ENCODE data around the gene CGREF1. TPM values are rescaled to one million over a fixed set of nuclear protein-coding genes. Genes with fewer than 3 reads are reported as not detected.

Gene CGREF1
- total RNA-seq, 4 donors from 2014 or later: 2.6 to 6.1 (median 3.9) TPM

DNA sequence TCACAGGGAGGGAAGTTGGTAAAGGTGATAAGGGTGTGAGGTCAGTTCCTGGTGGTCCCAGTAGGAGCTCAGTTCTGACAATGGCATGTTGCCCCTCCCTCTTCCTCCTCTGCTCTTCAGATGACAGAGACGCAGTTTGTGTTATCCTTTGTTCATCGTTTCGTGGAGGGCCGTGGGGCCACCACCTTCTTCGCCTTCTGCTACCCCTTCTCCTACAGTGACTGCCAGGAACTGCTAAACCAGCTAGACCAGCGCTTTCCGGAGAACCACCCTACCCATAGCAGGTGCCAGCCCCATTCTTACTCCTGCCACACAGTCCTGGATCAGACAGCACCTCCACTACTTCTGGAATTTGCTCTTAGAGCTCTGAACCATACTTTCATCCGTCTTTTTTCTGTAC is 65.2 kb downstream of the CGREF1 start:
- TF ChIP-seq, protein P1, sequence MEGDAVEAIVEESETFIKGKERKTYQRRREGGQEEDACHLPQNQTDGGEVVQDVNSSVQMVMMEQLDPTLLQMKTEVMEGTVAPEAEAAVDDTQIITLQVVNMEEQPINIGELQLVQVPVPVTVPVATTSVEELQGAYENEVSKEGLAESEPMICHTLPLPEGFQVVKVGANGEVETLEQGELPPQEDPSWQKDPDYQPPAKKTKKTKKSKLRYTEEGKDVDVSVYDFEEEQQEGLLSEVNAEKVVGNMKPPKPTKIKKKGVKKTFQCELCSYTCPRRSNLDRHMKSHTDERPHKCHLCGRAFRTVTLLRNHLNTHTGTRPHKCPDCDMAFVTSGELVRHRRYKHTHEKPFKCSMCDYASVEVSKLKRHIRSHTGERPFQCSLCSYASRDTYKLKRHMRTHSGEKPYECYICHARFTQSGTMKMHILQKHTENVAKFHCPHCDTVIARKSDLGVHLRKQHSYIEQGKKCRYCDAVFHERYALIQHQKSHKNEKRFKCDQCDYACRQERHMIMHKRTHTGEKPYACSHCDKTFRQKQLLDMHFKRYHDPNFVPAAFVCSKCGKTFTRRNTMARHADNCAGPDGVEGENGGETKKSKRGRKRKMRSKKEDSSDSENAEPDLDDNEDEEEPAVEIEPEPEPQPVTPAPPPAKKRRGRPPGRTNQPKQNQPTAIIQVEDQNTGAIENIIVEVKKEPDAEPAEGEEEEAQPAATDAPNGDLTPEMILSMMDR (IDR thresholded peaks at IDR 0.05): no peak
- no peak for TF ChIP-seq POLR2A (IDR thresholded peaks at IDR 0.05)
- peaks cover 11 to 34% (median 13%) of the 10 kb centered on the region in 3 donors for H3K4me1 ChIP-seq
- H3K27me3 ChIP-seq: no peaks in the 10 kb centered on the region
- peaks cover 9 to 55% (median 15%) of the 10 kb centered on the region in 3 donors for H3K36me3 ChIP-seq
- DNase-seq: no peak
- 81 to 88% methylated on average over 8 of the region's 8 CpGs for WGBS, 2 donors
- H3K9me3 ChIP-seq: no peaks in the 10 kb centered on the region
- H3K4me3 ChIP-seq: no peak overlapping the region
- intact Hi-C loops (cut with DNase I): no loop called here
- peak overlapping the region in 1 of 4 donors; percentile 92 for H3K27ac ChIP-seq

DNA sequence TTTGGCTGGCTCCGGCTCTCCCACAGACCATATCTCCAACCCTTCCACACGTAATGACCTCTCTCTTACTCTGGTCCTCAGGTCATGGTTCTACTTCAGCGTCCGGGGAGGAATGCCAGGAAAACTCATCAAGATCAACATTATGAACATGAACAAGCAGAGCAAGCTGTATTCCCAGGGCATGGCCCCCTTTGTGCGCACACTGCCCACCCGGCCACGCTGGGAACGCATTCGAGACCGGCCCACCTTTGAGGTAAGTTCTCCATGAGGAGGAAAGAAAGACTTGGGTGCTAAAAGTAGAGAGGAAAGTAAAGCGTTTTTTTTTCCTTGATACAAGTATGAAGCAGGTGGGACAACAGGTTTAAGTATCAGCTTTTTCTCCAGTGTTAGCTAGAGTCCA is 65.6 kb downstream of the CGREF1 start:
- Histone ChIP-seq H3K27me3 (no peaks in the 10 kb centered on the region), H3K4me3 (no peak overlapping the region), H3K27ac (peak overlapping the region in 2 of 4 donors; percentile 92 to 96), H3K9me3 (no peaks in the 10 kb centered on the region), H3K4me1 (peaks cover 11 to 34% (median 13%) of the 10 kb centered on the region in 3 donors), H3K36me3 (peaks cover 9 to 51% (median 15%) of the 10 kb centered on the region in 3 donors)
- DNase-seq: no peak
- intact Hi-C loops (cut with DNase I): no loop called here
- WGBS, 2 donors: 78% methylated on average over 11 of the region's 11 CpGs
- TF ChIP-seq, protein P1 (IDR thresholded peaks at IDR 0.05): no peak

DNA sequence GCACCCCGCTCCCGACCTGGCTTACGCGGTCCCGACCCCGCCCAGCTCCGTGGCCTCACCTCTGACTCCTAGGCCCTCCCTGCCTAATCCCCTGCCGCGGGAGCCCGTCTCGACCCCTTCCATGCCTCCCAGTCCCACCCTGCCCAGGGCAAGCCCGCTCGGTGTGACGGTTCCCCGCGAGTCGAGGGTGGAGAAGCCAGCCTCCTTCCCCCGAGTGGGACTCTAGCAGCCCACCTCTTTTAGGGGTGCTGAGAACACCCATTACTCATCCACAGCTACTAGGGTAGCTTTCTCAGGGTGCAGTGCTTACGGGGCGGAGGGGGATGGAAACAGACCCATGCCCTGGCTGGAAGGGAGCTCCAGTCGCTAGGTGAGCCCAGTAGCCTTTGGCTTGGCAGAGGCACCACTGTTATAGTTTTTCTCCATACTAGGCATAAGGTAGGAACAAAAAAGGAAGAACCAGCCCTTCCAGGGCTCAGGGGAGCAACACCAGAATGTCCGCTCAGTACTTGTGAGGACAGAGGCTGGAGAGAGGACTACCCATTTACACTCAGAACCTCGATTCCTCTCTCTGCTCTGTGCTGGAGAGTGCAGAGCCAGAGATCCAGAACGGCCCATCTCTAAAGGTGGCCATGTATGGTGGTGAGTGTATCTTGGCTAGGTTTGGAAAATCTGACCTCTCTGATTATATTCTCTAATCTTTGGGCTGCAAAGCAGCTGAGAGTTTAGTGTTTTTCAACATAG is 66.9 kb downstream of the CGREF1 start:
- Histone ChIP-seq H3K27ac (peak overlapping the region; percentile 87 to 96 (median 93)), H3K4me3 (peak overlapping the region; percentile 77 to 99 (median 96)), H3K36me3 (peaks cover 9 to 38% (median 15%) of the 10 kb centered on the region in 3 donors), H3K4me1 (peaks cover 11 to 34% (median 13%) of the 10 kb centered on the region in 3 donors), H3K9me3 (no peaks in the 10 kb centered on the region), H3K27me3 (no peaks in the 10 kb centered on the region)
- intact Hi-C loops (cut with DNase I): no loop called here
- 14% methylated on average over 6 to 9 of the region's 24 CpGs for WGBS, 2 donors
- no peak for TF ChIP-seq POLR2A (IDR thresholded peaks at IDR 0.05)
- TF ChIP-seq, protein P1 (IDR thresholded peaks at IDR 0.05): no peak
- DNase-seq: no peak

DNA sequence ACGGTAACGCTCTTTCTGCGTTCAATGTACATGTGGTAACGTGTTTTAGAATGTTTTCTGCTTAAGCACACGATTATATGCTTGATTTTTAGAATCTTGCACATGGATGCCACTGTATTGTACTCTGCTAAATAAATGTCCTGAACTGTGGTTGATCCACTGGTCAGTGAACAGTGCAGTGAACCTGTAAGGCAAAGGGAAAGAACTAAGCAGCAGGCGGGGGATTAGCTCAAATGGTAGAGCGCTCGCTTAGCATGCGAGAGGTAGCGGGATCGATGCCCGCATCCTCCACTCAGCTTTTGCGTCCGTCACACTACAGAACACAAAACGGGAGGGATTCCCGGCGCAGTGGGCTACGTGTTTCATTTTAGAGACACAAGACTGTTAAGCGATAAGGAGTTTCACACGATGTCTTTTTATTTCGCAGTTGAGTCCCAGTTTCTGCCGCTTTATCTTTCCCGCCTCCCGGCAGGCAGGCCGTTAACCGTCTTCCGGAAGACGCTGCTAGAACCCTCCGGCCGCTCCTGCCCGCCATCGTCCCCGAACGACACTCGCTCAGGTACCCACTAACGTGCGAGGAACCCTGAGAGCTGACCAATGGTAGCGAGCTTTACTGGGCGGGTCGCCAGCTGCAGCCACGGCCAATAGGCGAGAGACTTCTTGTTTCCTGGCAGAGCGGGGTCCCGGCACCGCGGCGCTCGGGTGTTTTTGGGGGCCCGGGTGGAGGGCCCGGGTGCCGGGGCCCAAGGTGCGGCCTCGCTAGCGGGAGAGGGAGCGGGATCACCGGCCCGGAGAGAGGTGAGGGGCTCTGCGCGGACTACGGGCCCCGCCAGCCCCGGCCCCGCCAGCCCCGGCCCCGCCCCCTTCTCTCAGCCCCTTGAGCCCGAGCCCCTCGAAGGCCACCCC is 67.7 kb downstream of the CGREF1 start, which contains the start of gene AGBL5:
Gene AGBL5 (plus strand): TSS at position 673 of the 906 bp plus-strand sequence. CDS start 1,291 bp downstream, outside the sequence.
- whole genome bisulfite sequencing, 2 donors: 1% methylated on average over 25 to 27 of the region's 67 CpGs
- peak in 2 of 4 donors; percentile 59 to 74 for TF ChIP-seq POLR2A (IDR thresholded peaks at IDR 0.05)
- TF ChIP-seq, protein P1 (IDR thresholded peaks at IDR 0.05): peak in 1 of 6 experiments; percentile 3

More for the DNA sequence above, 67.7 kb downstream of the CGREF1 start, which contains the start of gene AGBL5:
- Histone ChIP-seq H3K27ac (peak within 1 kb of the TSS; percentile 87 to 96 (median 93)), H3K4me3 (peak within 1 kb of the TSS; percentile 77 to 99 (median 96)), H3K36me3 (peaks cover 9 to 30% (median 15%) of the 10 kb centered on the region in 3 donors), H3K9me3 (no peaks in the 10 kb centered on the region), H3K4me1 (peaks cover 11 to 34% (median 13%) of the 10 kb centered on the region in 3 donors), H3K27me3 (no peaks in the 10 kb centered on the region)
- peak; percentile 72 for DNase-seq
- intact Hi-C loops (cut with DNase I): no loop called here

Other genes with a start within 250 kb of the CGREF1 start
- gene MAPRE3, start 148.5 kb downstream of the CGREF1 start, total RNA-seq: 1 to 10 TPM; 4.4 to 7.6 (median 5.2) TPM
- 10 to 100 TPM; 15.7 to 34.5 (median 32.1) TPM for gene TMEM214, start 86.2 kb downstream of the CGREF1 start, total RNA-seq
- 10 to 100 TPM in 2 of 4 donors, 1 to 10 TPM in 2; 4.7 to 12.4 (median 9.6) TPM for gene AGBL5, start 67.5 kb downstream of the CGREF1 start, total RNA-seq
- gene OST4, start 47.5 kb downstream of the CGREF1 start, total RNA-seq: 100 to 1,000 TPM; 149 to 242 (median 193) TPM
- gene EMILIN1, start 40.5 kb downstream of the CGREF1 start, total RNA-seq: 10 to 100 TPM in 2 of 4 donors, 1 to 10 TPM in 2; 6.2 to 27.8 (median 9.9) TPM
- 1 to 10 TPM; 1.3 to 1.9 (median 1.4) TPM for gene KHK, start 32.4 kb downstream of the CGREF1 start, total RNA-seq
- not detected for gene ABHD1, start 4.7 kb upstream of the CGREF1 start, total RNA-seq
- gene PREB, start 15.5 kb upstream of the CGREF1 start, total RNA-seq: 10 to 100 TPM; 45.5 to 77.9 (median 53.9) TPM
- gene PRR30, start 20.3 kb upstream of the CGREF1 start, total RNA-seq: not detected
- not detected for gene TCF23, start 29.9 kb upstream of the CGREF1 start, total RNA-seq
- gene ATRAID, start 92.9 kb upstream of the CGREF1 start, total RNA-seq: 100 to 1,000 TPM in 2 of 4 donors, 10 to 100 TPM in 2; 57.1 to 124 (median 91.0) TPM
- gene SLC5A6, start 93.1 kb upstream of the CGREF1 start, total RNA-seq: 10 to 100 TPM; 13.5 to 38.6 (median 23.2) TPM
- gene CAD, start 98.2 kb upstream of the CGREF1 start, total RNA-seq: 10 to 100 TPM; 17.6 to 34.5 (median 22.0) TPM
- under 1 TPM in 2 of 4 donors, not detected in 2; 0.18 to 0.19 TPM for gene SLC30A3, start 143.9 kb upstream of the CGREF1 start, total RNA-seq
- gene DNAJC5G, start 156.3 kb upstream of the CGREF1 start, total RNA-seq: under 1 TPM in 1 of 4 donors, not detected in 3; 0.38 TPM
- not detected for gene TRIM54, start 163.3 kb upstream of the CGREF1 start, total RNA-seq
- 1 to 10 TPM in 1 of 4 donors, not detected in 3; 1.1 TPM for gene UCN, start 189.3 kb upstream of the CGREF1 start, total RNA-seq
- 10 to 100 TPM; 39.3 to 66.1 (median 48.1) TPM for gene MPV17, start 204.0 kb upstream of the CGREF1 start, total RNA-seq
- gene GTF3C2, start 237.6 kb upstream of the CGREF1 start, total RNA-seq: 10 to 100 TPM; 37.2 to 59.7 (median 52.3) TPM

Data from esophagus squamous epithelium (tissue), 5 donors.